NCI-H82 treated with DMSO at 0.1 percent for 48 hours (cell line): ENCODE measurements around the gene TBPL2.
"Not testable (repeated sequence)": the region's sequence is repeated elsewhere in the genome, so short reads cannot be mapped to it uniquely, and the experiment has no call there.

Experiments used
- DNase-seq: peaks from one replicate; lab custom pipeline; 2025; ENCODE audit not compliant: unreplicated experiment; lab: John Stamatoyannopoulos, UW

TBPL2 gene

GRCh38 chr14:55440385-55440784, at the start of gene TBPL2:
Gene TBPL2 (minus strand): TSS chr14:55440616. CDS start chr14:55440449, 167 bp downstream.
- no peak for DNase-seq

- no peak for DNase-seq
Measured at GRCh38 chr14:55488204-55488603, 47.8 kb upstream of the TBPL2 start.

DNA sequence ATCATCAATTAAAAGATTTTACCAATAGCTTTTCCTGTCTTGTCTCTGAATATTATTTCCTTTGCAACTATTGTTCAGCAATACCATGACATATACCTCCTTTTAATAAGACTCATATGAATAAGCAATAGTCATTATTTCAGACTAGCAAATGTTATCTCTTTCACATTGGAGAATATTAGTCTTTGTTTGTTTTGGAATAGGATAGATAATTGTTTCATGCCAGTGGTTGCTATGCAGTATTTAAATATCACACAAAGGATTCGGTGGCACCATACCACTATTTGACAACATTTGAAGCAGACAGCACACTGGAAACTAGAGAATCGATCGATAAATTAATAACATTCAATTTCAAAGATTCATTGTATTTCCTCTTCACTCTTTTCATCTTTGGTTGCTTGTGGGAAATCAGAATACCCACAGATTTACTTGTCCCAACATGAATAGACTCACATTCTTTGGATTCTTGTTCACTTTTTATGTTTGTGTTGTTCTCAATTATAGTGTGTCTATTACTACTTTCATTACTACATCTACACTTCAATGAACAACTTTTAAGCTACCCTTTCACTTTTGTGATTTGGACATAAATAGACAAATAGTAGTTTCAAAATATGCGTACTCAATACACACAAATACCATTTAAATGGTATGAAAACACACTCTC, 42.7 kb upstream of the TBPL2 start:
- DNase-seq, result no peak

DNA sequence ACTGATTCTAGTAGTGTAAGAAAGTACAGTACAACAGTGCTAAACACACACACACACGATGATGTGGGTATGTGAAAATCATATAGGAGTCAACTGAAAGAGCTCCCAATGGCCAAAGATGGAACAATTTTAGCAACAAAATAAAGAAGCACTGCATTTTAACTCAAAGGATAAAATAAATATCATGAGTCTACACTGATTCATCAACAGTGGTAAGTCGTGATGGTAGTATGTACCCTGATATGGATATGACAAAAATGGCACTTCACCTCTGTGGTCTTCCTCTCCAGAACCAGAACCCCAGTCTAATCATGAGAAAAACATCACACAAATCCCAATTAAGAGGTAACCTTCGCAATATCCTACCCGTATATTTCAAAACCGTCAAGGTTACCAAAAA, 41.4 kb upstream of the TBPL2 start:
- DNase-seq, result no peak

DNA sequence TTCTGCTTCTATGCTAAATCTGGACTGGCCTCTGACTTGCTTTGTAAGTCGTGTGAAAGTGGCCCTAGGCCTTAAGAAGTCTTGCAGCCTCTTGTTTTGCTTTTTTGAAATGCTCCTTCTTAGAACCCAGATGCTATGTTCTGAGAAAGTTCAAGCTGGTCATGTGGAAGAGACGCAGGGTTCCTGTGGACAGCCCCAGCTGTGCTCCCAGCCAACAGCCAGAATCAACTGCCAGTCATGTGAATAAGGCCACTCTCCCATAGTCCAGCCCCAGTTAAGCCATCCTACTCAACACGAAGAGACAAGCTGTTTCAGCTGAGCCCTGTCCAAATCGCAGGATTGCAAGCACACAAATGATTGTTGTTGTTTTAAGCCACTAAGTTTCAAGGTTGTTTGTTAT, 37.3 kb upstream of the TBPL2 start:
- no peak for DNase-seq

DNA sequence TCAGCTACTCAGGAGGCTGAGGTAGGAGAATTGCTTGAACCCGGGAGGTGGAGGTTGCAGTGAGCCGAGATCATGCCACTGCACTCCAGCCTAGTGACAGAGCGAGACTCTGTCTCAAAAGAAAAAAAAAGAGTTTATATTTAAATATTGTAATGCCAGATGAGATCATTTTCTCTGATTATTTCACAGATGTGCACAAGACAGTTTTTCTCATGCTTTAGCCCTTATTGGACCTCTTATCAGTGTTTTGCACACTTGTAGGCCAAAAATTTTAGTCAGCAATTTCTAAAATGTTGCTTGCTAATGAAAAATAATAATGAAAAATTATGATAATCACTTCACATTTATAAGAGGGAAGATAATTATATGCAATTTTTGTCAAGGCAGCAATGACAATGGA, 36.0 kb upstream of the TBPL2 start:
- DNase-seq, result not testable (repeated sequence)

GRCh38 chr14:55473786-55474185, 33.4 kb upstream of the TBPL2 start:
- DNase-seq, result no peak

DNA sequence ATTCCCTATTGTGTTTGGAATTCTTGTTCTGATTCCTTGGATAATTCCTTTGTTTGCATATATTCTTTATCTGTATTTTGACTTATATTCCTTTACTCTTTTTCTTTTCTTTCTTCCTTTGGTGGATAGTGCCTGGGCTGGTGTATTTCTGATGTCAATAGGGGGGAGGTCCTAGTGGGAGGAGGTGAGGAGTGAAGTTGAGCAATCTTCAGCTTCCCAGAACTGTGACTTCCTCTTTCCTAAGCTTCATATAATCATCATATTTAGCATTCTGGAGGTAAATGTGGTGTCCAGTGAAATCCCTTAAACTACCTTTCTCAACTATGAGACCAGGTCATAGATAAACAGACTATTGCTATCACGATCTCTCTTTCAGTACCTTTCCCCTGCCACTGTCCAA, 29.6 kb upstream of the TBPL2 start:
- no peak for DNase-seq

DNA sequence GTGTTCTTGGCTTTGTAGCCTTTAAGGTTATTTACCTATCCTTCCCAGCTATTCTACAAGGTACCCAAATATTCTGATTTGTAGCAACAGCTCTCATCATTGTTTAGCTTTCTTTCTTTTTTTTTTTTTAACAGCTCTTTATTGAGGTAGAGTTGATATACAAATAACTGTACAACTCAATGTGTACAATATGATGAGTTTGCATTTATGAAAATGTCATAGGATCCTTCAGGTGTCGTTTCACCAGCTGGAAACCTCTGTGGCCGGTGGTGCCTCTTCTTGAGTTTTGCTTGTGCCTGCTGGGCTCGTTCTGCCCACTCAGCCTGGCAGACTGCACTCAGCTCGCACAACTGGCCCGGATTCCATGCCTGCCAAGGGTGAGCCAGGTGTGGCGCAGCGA, 26.9 kb upstream of the TBPL2 start:
- no peak for DNase-seq

- no peak for DNase-seq
Measured at GRCh38 chr14:55458800-55459515, 18.5 kb upstream of the TBPL2 start.

GRCh38 chr14:55457496-55457895, 17.1 kb upstream of the TBPL2 start:
- DNase-seq, result no peak

DNA sequence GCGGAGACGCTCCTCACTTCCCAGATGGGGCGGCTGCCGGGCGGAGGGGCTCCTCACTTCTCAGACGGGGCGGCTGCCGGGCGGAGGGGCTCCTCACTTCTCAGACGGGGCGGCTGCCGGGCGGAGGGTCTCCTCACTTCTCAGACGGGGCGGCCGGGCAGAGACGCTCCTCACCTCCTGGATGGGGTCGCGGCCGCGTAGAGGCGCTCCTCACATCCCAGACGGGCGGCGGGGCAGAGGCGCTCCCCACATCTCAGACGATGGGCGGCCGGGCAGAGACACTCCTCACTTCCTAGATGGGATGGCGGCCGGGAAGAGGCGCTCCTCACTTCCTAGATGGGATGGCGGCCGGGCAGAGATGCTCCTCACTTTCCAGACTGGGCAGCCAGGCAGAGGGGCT, 16.0 kb upstream of the TBPL2 start:
- DNase-seq, result not testable (repeated sequence)

DNA sequence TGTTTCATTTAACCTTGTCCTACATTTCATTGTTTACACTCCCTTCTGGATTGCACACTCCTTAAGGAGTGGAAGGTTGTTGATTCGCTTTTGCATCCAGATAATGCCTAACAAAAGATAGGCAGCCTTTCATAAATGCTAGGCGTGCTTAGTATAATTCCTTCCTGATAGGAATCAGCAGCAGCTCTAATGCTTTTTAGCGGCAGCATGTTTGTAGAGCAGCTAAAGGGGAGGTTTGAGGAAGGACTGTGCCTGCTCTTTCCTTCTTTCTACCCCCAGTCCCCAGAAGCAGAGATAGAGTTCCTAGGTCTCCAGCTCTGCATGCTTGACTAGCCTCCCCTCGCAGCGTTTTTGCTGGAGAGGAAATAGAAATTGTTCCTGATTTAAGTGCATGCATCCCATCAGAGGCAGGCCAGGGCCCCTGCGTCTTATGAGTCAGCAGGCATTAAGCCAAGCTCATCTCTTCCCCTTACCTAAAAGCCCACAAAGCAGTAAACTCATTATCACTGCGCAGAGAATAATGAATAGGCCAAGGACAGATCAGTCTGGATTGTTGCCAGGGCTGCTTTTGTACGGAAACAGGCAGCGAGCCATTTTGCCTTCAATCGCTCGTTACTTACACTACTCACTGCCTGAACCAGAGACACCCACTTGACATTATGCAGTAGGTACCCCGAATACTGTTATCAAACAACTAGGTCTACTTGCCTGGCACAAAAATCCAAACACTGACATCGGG, 14.0 kb upstream of the TBPL2 start:
- peak; percentile 91 for DNase-seq

GRCh38 chr14:55451950-55452349, 11.5 kb upstream of the TBPL2 start:
- no peak for DNase-seq

DNA sequence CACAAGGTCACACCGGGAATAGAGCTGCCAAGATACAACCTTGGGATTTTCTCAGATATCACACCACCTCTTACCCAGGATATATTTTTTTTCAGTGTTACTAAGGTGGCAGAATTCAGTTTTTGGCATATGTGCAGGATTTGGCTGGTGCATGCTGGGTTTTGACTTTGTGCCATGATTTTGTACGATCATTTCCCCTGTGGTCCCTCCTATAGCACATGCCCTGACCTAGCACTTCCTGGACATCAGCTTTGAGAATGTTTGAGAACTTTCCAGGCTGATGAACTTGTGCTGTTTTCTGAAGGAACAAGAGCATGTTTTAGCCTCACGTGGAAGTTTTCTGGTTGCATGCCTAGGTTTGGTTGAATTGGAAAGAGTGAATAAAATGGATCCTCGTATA, 11.0 kb upstream of the TBPL2 start:
- no peak for DNase-seq

DNA sequence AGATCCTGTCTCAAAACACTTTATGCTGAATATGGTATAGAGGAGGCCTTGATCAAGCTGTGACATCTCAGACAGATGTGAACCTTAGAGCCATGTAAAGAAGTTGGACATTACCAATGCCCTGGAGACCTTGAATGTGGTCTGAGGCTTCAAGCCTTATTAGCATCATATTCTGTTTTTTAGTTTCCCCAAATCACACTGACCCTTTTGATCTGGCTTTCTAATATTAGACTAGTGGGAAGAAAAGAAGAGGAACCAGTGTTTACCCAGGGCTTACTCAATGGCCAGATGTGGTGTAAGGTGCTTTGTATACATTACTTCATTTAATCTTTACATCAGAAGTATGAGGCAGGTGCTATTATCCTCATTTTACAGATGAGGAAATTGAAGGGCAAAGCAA, 10.6 kb upstream of the TBPL2 start:
- no peak for DNase-seq

GRCh38 chr14:55450539-55450938, 10.1 kb upstream of the TBPL2 start:
- DNase-seq, result peak; percentile 46

- DNase-seq, result no peak
Measured at GRCh38 chr14:55450124-55450523, 9.7 kb upstream of the TBPL2 start.

- DNase-seq, result no peak
Measured at GRCh38 chr14:55449116-55449515, 8.7 kb upstream of the TBPL2 start.

DNA sequence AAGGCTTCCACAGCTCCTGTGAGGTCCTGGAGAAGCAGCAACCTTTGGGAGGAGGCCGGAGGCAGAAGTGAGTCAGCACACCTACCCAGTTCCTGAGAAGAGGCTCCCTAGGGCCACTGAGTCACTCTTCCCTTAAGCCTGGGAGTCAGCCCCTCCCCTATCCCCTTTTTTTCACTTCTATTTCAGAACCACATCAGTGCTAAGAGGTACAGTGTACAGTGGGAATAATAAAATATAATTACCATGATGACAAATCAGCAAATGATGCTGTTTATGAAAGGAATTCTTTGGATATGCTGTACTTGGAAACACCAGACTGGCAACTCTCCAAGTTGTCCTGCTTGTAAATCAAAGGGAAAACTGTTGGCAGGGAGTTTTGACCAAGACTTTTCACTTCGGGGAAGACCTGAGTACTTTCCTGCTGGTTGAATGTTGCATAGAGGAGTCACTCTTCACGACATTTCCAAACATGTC, 7.8 kb upstream of the TBPL2 start:
- no peak for DNase-seq

DNA sequence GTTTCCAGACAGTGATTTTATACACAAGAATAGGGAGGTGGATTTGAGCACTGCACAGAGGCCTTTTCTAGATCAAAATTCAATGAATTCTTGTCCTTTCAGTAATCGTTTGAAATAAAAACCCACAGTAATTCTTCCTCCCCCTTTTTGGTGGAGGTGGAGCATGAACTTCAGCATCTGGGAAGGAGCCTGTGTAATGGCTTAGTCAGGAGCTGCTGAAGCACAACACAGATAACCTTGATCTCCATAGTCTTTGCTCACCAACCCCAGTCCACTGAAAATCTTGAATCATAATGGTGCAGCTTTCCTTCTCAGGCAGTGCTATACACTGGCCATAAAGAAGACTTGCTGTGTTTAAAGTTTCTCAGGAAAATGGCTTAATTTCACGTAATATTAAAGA, 6.4 kb upstream of the TBPL2 start:
- peak; percentile 32 for DNase-seq

- peak; percentile 69 for DNase-seq
Measured at GRCh38 chr14:55446127-55446736, 5.8 kb upstream of the TBPL2 start.
